Fibroblast of mammary gland (primary cell): ENCODE results near the gene HIPK1.

Experiments
- DNase-seq: peaks from one replicate; pipeline ENCODE4 v3.0.0-alpha.2; 2010; ENCODE audit warnings: low read depth
- H3K4me3 ChIP-seq: 2 replicates; pipeline ENCODE4 v1.5.1; 2011; ENCODE audit warnings: low read depth, mild to moderate bottlenecking, low read length, moderate library complexity; ENCODE audit not compliant: control insufficient read depth
- TF ChIP-seq, protein P1 (sequence below): conservative IDR thresholded peaks from 2 replicates; pipeline ENCODE4 v1.5.1; 2011; ENCODE audit warnings: low read depth, low read length, inconsistent platforms; ENCODE audit not compliant: control insufficient read depth, insufficient read depth

HIPK1 gene

DNA sequence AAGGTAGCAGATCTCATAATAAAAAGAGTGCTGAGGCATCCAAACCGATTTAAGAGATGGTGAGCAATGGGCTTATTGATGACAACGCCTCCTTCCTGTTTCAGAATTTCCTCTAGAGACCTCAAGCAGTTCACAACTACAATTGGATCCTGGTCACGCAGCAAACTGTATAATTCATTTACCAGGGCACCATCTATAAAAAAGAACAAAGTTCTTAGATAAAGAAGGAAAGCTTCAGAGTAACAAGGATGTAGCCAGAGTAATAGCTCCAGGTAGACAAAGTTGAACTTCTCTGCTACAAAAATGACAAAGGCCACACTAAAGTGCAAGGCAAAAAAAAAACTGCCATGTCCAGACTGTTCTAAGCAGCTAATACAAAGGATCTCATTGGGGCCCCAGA is 27.9 kb upstream of the HIPK1 start:
- DNase-seq, result no peak
- TF ChIP-seq, protein P1, sequence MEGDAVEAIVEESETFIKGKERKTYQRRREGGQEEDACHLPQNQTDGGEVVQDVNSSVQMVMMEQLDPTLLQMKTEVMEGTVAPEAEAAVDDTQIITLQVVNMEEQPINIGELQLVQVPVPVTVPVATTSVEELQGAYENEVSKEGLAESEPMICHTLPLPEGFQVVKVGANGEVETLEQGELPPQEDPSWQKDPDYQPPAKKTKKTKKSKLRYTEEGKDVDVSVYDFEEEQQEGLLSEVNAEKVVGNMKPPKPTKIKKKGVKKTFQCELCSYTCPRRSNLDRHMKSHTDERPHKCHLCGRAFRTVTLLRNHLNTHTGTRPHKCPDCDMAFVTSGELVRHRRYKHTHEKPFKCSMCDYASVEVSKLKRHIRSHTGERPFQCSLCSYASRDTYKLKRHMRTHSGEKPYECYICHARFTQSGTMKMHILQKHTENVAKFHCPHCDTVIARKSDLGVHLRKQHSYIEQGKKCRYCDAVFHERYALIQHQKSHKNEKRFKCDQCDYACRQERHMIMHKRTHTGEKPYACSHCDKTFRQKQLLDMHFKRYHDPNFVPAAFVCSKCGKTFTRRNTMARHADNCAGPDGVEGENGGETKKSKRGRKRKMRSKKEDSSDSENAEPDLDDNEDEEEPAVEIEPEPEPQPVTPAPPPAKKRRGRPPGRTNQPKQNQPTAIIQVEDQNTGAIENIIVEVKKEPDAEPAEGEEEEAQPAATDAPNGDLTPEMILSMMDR, result no peak
- no peak overlapping the region for H3K4me3 ChIP-seq

DNA sequence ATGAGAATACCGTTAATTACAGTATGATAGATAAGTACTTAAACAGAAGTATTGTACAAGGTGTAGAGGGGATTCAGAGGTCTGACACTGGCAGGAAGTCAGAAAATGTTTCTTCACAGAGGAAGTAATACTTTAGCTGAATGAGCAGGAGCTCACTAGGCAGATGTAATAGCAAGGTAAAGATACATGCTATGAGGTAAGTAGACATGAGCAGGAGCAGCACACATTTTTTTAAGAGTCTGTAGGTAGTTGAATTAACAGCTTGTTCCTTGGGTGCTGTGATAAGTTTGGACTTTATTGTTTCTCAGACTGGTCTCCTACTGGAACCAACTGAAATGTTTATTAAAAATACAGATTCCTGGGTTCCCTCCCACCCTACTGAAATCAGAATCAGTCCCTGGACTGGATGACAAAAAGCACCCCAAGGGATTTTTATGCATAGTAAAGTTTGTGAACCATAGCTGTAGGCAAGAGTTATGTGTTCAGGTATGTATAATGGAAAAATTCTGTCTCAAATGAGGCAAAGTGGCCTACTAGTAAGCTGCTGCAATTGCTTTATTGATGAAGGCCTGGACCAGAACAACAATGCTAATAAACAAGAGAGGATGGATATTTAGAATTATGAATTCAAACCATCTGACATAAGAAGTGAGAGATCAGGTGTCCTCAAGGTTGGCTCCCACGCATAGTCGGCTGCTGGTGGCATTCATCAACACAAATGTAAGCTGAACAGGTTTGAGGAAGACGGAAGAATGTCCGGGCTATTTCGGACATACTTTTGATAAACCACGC is 25.4 kb upstream of the HIPK1 start:
- H3K4me3 ChIP-seq, result peak overlapping the region; percentile 81
- no peak for DNase-seq
- TF ChIP-seq, protein P1, result no peak

DNA sequence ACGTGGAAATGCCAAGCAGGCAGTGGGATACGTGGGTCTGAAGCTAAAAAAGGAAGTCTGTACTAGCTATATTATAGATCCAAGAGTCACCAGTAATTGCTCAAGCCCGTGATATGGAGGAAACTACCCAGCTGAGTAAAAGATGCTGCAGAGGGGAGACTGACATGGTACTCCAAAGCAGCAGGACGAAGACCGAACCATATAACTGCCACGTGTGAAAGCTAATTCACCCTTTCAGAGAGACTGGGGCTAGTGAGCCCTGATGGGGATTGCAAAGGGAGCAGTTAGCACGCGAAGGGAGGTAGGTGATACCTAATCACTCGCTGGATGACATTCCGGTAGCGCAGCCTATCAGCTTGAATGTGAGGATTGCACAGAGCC is 24.8 kb upstream of the HIPK1 start:
- H3K4me3 ChIP-seq, result peak overlapping the region; percentile 81
- TF ChIP-seq, protein P1, result no peak
- DNase-seq, result no peak

DNA sequence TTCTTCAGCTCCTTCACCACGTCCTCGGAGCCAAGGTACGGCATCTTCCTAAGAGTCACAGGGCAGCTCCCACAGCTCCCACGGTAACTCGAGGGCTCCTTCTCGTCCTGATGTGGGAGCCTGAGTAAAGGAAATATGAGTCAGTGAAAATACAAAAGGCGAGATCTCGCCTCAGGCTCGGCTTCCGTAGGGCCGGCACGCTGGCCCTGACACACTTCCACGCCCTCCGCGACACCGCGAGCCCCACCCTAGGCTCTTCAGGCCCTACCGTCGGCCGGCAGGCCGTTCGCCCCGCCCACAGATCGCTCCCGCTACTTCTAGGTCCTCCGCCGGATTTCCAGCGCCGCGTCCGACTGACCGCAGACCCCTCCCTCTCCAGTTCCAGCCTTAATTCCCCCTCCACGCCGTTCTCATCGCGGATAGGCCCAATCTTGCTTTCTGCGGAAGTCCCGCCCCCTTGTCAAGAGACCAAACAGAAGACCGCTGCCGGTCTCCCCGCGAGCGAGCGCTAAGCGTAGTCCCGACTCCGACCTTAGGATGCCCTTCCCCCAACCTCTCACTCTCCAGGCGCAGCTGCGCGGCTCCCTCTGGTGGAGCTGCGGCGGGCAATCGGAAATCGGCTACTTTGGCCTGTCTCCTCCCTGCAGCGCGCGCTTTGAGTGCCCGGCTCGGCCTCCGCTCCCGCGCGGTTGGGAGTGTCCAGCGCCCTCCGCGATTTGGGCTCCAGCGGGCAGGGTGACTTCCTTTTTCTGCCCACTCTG is 24.3 kb upstream of the HIPK1 start, which contains the start of the genes AP4B1 and DCLRE1B:
AP4B1 (minus strand) TSS at position 126 of the 761 bp plus-strand sequence; CDS start at position 44, 82 bp downstream.
DCLRE1B (plus strand) TSS at position 653 of the 761 bp plus-strand sequence. CDS start 261 bp downstream, outside the sequence.
- TF ChIP-seq, protein P1, result peak; percentile 54

DNA sequence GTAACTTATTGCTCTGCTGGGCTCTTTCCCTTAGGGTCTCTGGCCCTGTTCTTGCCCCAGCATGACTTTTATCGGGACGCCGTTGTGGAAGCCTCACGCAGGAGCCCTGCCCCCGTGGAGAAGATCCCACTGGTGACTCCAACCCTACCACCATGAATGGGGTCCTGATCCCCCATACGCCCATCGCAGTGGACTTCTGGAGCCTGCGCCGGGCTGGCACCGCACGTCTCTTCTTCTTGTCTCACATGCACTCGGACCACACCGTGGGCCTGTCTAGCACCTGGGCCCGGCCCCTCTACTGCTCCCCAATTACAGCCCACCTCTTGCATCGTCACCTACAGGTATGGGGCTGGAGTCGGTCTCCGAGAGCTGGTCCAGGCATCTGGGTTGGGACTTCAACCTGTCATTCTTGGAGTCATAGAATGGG is 23.7 kb upstream of the HIPK1 start:
- DNase-seq, result no peak
- H3K4me3 ChIP-seq, result peak overlapping the region; percentile 81
- TF ChIP-seq, protein P1, result no peak

More for the DNA sequence above, 24.3 kb upstream of the HIPK1 start, which contains the start of the genes AP4B1 and DCLRE1B:
- DNase-seq, result peak; percentile 100
- peak within 1 kb of the TSS; percentile 81 for H3K4me3 ChIP-seq

DNA sequence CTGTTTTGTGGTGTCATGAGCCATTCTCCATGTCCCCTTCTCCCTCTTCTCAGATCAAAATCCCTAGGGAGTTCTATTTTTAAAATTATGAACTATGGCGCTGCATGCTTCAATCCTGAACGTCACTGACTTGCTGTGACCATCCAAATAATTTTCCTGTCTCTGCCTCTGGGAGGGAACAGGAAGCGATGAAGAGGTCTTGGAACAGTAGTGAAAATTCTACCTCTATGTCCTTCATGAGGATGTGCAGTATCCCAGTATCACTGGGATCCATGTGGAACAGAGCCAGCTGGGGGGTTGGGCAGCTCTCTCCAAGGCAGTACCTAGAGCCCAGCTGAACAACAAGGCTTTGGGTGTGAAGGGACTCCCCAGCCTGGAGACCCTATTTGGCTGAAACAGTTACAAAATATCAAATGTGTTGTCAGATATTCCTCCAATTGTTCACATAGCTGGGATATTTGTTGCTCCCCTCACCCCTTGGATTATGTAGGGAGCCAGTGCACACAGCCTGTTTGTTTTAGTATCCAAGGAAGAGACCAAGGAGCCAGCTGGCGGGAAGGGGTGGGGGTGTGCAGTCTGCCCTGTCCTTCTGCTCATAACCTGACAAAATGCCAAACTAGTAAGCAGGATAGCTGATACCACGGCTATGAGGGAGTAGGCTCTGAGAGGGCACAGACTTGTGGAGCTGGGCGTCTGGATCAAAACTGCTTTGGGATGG is 16.4 kb upstream of the HIPK1 start:
- H3K4me3 ChIP-seq, result no peak overlapping the region
- TF ChIP-seq, protein P1, result no peak
- peak; percentile 44 for DNase-seq
